ENCODE measurements around the gene PML.

DNA sequence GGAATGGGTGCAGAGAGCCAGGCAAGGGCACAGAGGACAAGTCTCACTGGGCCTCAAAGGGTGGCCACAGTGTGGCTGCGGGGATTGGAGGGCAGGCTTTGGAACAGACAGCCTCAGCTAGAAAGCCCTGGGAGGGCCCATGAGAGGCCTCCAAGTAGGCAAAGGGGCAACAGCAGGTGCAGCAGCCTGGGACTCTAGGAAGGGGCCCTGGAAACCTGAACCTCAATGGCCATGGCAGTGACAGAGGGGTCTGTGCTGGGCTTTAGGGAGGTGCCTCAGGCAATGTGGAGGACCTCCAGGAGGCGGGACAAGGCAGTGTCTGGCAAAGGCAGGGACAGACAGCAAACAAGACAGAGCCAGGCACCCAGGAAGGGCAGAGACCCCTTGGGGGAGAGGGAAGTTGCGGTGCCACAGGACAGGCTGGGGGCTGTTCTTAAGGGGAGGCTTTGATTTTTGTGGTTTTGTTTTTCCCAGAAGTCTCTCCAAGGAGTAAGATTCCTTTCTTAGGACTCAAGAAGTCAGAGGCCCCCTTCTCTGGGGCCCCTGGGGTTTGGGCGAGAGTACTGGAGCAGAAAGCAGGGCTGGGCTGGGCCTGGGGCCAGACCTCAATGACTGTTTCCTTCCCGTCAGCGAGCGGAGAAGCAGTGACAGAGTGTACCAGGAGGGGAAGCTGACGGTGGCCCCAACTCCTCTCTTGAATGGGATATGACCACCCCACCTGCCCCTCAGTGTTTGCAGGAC lies 12.1 kb upstream of the PML start:
- TF ChIP-seq TAF1 (IDR thresholded peaks at IDR 0.05; ENCODE audit: low read depth, low read length): no peak
- no peak; the same call in 1 of the 2 replicates for TF ChIP-seq POLR2AphosphoS5 (IDR thresholded peaks at IDR 0.05; ENCODE audit: low read depth, low read length)
- no peak for TF ChIP-seq POLR2A (IDR thresholded peaks at IDR 0.05; ENCODE audit: low read depth, low read length)
- TF ChIP-seq POU2F2 (IDR thresholded peaks at IDR 0.05; ENCODE audit: low read depth, low read length): no peak
- no peak for TF ChIP-seq SPI1 (IDR thresholded peaks at IDR 0.05; ENCODE audit: low read depth, low read length)

All from GM12891 (cell line).